Activated CD8-positive, alpha-beta memory T cell treated with anti-CD3 and anti-CD28 coated beads for 48 hours (primary cell): ENCODE data around the gene ADAP1.
"Not testable (repeated sequence)": the region's sequence is repeated elsewhere in the genome, so short reads cannot be mapped to it uniquely, and the experiment has no call there.

Source experiments
- DNase-seq, 3 experiments: peaks; one replicate each; pipeline ENCODE4 v3.0.0-alpha.2; 2020; ENCODE audit warnings: low read depth in 2 of 3, low spot score in 2 of 3

ADAP1 gene

GRCh38 chr7:960269-960871, 5.9 kb upstream of the ADAP1 start:
- DNase-seq, result no peak

DNA sequence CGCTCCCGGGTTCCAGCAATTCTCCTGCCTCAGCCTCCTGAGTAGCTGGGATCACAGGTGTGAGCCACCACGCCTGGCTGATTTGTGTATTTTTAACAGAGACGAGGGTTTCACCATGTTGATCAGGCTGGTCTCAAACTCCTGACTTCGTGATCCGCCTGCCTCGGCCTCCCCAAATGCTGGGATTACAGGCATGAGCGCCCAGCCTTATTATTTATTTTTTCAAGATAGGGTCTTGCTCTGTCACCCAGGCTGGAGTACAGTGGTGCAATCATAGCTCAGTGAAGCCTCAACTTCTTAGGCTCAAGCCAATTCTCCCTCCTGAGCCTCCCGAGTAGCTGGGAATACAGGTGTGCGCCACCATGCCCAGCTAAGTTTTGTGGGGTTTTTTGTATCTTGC, 5.3 kb upstream of the ADAP1 start:
- not testable (repeated sequence) for DNase-seq

DNA sequence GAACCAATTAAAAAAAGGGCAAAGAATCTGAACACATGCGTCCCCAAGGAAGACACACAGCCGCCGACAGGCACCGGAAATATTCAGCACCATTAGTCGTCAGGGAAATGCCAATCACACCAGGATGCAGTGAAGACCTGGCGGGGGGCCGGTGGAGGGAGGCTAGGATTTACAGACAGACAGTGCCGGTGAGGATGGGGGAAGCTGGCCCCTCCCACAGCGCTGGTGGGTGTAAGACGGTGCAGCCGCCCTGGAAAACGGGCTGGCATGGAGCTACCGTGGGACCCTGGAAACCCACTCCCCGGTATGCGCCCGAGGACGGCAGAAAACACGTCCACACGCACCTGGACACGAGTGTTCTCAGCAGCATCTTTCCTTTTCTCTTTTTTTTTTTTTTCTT, 4.8 kb upstream of the ADAP1 start:
- DNase-seq, result no peak

GRCh38 chr7:958221-959200, 4.0 kb upstream of the ADAP1 start:
- DNase-seq, result no peak

GRCh38 chr7:957418-958220, 3.1 kb upstream of the ADAP1 start:
- no peak for DNase-seq

DNA sequence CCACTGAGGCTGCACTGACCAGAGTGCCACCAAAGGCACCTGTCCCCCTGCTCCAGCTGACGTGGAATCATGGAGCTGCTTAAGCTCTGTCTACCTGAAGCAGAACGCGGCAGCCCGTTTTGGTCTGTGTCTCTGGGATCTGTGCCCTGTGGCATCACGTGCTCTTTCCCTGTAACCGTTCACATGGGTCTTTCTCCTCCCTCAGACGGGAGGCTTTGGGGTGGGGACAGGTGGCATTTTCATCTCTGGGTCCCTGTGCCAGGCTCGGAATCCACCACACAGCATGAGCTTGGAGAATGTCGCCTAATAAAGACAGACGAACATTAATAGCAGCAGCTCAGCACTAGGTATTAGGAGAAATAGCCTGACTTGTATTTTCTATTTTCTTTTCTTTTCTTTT, 1.6 kb upstream of the ADAP1 start:
- no peak for DNase-seq

- DNase-seq, result no peak
These were observed 743 bp downstream of the ADAP1 start for GRCh38 chr7:953547-954327.

GRCh38 chr7:952548-953441, 1.7 kb downstream of the ADAP1 start:
- no peak for DNase-seq

DNA sequence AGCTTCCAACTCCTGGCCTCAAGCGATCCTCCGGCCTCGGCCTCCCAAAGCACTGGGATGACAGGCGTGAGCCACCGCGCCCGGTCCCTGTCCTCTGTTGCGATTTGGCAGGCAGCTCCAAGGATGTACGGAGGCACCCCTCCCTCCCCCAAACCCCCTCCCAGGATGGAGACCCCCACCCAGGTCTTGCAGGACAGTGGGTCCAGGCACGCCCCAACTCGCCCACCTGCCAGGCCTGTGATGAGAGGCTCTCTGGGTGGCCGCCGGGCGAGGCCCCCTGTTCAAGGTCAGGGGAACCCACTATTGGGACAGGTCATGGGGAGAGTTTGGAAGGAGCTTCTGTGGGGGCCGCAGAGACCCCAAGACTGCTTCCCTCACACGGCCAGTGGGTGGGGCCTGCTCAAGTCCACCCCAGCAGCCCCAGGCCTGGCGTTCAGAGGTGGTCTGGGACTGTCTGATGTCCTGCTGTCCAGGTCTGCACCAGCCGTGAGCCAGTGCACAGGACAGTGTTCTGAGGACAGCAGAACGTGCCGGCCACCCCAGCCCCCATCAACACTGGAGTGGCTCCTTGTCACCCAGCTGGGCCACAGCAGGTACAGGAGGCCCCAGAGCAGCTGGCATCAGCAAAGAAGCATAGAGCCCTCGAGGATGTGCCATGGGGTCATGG, 2.5 kb downstream of the ADAP1 start:
- DNase-seq, result no peak

DNA sequence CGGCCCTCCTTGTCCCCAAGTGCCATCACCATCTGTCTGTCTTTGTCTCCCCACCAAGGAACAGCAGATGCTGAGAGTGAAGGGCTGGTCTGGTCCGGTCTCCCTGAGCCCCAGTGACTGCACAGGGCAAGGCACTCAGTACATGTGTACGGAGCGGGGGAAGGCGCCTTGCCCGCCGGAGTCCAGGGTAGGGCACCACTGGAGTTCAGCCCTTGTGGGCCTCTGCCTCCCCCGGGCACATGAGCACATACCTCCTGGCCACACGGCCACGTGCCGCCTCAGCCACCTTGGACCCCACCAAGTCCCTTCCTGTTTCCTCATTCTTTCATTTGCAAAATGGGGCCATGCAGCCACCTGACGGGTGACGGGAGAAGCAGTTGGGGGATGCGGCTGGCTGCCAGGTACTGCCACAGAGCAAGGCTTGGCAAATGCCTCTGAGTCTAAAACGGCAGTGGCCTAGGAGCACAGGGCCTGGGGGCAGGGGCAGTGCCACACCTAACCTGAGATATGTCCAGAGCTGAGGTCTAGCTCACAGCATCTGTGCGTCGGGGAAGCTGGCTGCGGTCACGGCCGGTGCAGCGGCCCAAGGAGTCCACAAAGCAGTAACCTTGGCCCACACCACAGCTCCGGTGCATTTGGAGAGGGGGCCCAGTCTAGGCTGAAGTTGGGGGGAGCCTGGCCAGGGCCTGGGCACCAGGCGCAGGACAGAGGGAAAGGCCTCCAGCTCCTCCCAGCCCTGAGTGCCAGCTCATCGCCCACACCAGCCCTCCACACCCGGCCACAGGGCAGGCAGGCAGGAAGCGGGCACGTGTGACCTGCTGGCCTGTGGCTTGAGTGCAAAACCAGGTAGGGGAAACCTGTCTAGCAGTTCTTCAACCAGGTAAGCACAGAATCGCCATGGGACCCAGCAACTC, 5.2 kb downstream of the ADAP1 start:
- no peak for DNase-seq

- DNase-seq, result no peak
These were observed 6.9 kb downstream of the ADAP1 start for GRCh38 chr7:947391-948210.

GRCh38 chr7:946256-946996, 8.1 kb downstream of the ADAP1 start:
- no peak for DNase-seq

DNA sequence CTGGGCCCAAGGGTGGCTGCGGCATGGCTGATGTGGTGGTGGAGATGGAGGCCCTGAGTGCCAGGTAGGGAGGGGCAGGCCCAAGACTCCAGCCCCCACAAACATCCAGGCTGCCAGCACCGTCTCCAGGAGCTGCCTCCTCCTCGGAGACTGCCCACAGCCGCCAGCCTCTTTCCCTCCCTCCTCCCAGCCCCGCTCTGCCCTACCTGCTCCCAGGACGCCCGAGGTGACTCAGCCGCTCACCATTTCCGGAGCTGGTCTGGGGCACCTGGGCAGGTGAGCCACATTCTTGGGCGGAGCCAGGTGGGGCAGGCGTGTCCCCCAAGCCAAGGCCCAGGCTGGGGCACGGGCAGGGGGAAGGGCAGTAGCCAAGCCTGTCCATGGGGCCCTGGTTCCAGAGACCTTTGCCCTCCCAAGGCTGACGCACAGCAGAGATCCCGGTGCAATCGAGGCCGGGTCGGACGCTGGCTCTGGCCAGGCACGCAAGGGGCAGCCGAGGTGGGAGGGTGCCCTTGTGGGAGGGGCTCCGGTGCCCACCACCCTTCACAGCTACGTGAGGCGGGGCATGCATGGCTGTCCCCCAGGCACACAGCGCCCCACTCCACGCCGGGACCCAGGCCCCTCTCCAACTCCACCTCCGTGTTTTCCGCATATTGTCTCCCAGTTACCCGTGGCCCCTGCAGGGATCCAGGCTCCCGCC, 8.8 kb downstream of the ADAP1 start:
- no peak for DNase-seq

- DNase-seq, result no peak
These were observed 9.3 kb downstream of the ADAP1 start for GRCh38 chr7:945147-945555.

DNA sequence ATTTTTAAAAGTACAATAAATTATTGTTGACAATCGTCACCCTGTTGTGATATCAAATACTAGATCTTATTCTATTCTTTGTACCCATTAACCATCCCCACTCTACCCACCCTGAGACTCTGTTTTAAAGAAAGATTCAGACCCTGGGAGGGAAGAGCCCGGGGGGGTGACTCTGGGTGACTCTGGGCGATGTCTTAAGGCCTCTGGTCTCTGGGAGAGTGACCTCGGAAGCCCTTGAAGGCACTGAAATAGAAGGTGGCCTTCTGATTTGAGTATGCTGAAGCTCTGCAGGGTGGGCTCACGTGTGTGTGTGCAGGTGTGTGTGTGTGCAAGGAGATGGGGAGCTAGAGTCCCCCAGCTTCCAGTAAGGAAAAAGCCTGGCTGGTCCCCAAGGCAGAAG, 9.7 kb downstream of the ADAP1 start:
- DNase-seq, result no peak

- DNase-seq, result not testable (repeated sequence)
These were observed 10.7 kb downstream of the ADAP1 start for GRCh38 chr7:943793-944192.
